Prostate gland (tissue), 2 donors: ENCODE results near the gene GSTM1.

Experiments
- POLR2A ChIP-seq: fragments of 450-650 bp; IDR thresholded peaks from one replicate; pipeline ENCODE4 v1.6.1; 2016; ENCODE audit warnings: antibody characterized with exemption, mild to moderate bottlenecking
- POLR2AphosphoS5 ChIP-seq: sonication (generic); formaldehyde crosslinking; IDR thresholded peaks from one replicate; pipeline ENCODE4 v1.6.1; 2017; ENCODE audit warnings: antibody characterized with exemption
- TF ChIP-seq, protein P1 (sequence below), 4 experiments: fragments of 200-600 bp in 2 of 4; fragments of 450-650 bp in 2 of 4; sonication (generic) in 2 of 4; IDR thresholded peaks; 1 replicate in 3 of 4; 2 replicates in 1 of 4; pipeline ENCODE4 v1.5.1; 2016 to 2019; ENCODE audit warnings: antibody characterized with exemption in 4 of 4, mild to moderate bottlenecking in 2 of 4, moderate library complexity in 2 of 4

DNA sequence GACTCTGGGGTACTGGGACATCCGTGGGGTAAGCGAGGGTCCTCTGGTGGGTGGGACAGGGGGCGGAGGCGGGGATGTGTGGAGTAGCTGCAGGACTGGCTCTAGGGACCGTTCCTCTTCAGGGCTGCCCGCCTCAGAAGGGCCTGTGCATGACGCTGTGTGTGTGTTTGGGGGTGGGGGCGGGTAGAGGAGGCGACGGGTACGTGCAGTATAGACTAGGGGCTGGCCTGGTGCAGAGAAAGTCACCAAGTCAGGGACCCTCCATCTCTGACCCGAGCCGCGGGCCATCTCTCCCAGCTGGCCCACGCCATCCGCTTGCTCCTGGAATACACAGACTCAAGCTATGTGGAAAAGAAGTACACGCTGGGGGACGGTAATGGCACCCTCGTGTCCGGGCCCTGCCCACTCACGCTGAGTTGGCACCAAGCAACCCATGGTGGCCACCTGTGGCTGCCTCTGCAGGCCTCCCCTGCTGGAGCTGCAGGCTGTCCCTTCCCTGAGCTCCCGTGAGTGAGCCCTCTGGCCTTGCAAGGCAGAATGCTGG lies 24.8 kb downstream of the GSTM1 start:
- no peak for TF ChIP-seq POLR2A
- TF ChIP-seq, protein P1, sequence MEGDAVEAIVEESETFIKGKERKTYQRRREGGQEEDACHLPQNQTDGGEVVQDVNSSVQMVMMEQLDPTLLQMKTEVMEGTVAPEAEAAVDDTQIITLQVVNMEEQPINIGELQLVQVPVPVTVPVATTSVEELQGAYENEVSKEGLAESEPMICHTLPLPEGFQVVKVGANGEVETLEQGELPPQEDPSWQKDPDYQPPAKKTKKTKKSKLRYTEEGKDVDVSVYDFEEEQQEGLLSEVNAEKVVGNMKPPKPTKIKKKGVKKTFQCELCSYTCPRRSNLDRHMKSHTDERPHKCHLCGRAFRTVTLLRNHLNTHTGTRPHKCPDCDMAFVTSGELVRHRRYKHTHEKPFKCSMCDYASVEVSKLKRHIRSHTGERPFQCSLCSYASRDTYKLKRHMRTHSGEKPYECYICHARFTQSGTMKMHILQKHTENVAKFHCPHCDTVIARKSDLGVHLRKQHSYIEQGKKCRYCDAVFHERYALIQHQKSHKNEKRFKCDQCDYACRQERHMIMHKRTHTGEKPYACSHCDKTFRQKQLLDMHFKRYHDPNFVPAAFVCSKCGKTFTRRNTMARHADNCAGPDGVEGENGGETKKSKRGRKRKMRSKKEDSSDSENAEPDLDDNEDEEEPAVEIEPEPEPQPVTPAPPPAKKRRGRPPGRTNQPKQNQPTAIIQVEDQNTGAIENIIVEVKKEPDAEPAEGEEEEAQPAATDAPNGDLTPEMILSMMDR (IDR thresholded peaks at IDR 0.05), result no peak
- TF ChIP-seq POLR2AphosphoS5, result no peak
